OCI-LY7 (cell line): Measurements from ENCODE around the gene AUTS2. TPM values are rescaled to one million over a fixed set of nuclear protein-coding genes. Genes with fewer than 3 reads are reported as not detected.

Source experiments
- BruUV-seq: library from RNA; stranded (reverse); fragments of 400-500 nt; replicated peaks from 2 replicates; lab custom pipeline; 2021; lab: Mats Ljungman, UMichigan
- CTCF ChIA-PET: fragments of 300-600 bp; sonication (Branson Sonifier 250); formaldehyde crosslinking; loops from one replicate; lab custom pipeline; 2022; ENCODE audit warnings: antibody characterized with exemption; ENCODE audit not compliant: unreplicated experiment; lab: Charles Lee
- POLR2A ChIA-PET: fragments of 300-600 bp; sonication (Branson Sonifier 250); formaldehyde crosslinking; loops from one replicate; lab custom pipeline; 2022; ENCODE audit warnings: antibody characterized with exemption; lab: Charles Lee
- DNase-seq: peaks from one replicate; pipeline ENCODE4 v3.0.0-alpha.2; 2015; ENCODE audit warnings: low spot score
- H2AFZ ChIP-seq: fragments of 200-600 bp; sonication (generic), shearing (Covaris generic); 2 replicates; pipeline ENCODE4 v1.6.1; 2014; ENCODE audit warnings: mild to moderate bottlenecking, antibody characterized with exemption, low read length, moderate library complexity
- H3K27ac ChIP-seq: fragments of 200-600 bp; sonication (generic); 2 replicates; pipeline ENCODE4 v1.5.1; 2014; ENCODE audit warnings: mixed run types, low read depth, mild to moderate bottlenecking, moderate library complexity, low read length, inconsistent platforms; ENCODE audit not compliant: poor library complexity, severe bottlenecking
- H3K36me3 ChIP-seq: fragments of 200-600 bp; sonication (generic); 2 replicates; pipeline ENCODE4 v1.6.1; 2014; ENCODE audit warnings: mild to moderate bottlenecking, antibody characterized with exemption, low read length, moderate library complexity, mixed read lengths; ENCODE audit not compliant: insufficient read depth
- H3K4me1 ChIP-seq: fragments of 200-600 bp; sonication (generic); 2 replicates; pipeline ENCODE4 v1.5.1; 2014; ENCODE audit warnings: mild to moderate bottlenecking, low read length; ENCODE audit not compliant: insufficient read depth, poor library complexity, severe bottlenecking
- H3K4me2 ChIP-seq: fragments of 200-600 bp; sonication (generic); 2 replicates; pipeline ENCODE4 v1.6.1; 2014; ENCODE audit warnings: mild to moderate bottlenecking, low read length
- H3K4me3 ChIP-seq: fragments of 200-600 bp; sonication (generic); 2 replicates; pipeline ENCODE4 v1.5.1; 2014; ENCODE audit warnings: mild to moderate bottlenecking, low read depth, low read length; ENCODE audit not compliant: poor library complexity, severe bottlenecking
- H3K79me2 ChIP-seq: fragments of 200-600 bp; sonication (generic); 2 replicates; pipeline ENCODE4 v1.6.1; 2016; ENCODE audit warnings: low read depth, mild to moderate bottlenecking, low read length, moderate library complexity, mixed read lengths; ENCODE audit not compliant: insufficient read depth
- H3K9me2 ChIP-seq: fragments of 200-600 bp; sonication (generic); 2 replicates; pipeline ENCODE4 v1.6.1; 2016; ENCODE audit warnings: mild to moderate bottlenecking, low read length, mixed read lengths; ENCODE audit not compliant: insufficient read depth
- H3K9me3 ChIP-seq: fragments of 200-600 bp; sonication (generic); 2 replicates; pipeline ENCODE4 v1.6.1; 2014; ENCODE audit warnings: mild to moderate bottlenecking, mixed run types, low read length, mixed read lengths
- H4K20me1 ChIP-seq: fragments of 200-600 bp; sonication (generic); 2 replicates; pipeline ENCODE4 v1.6.1; 2014; ENCODE audit warnings: mild to moderate bottlenecking, antibody characterized with exemption, low read length, moderate library complexity, mixed read lengths; ENCODE audit not compliant: insufficient read depth
- EZH2phosphoT487 ChIP-seq: fragments of 200-600 bp; sonication (generic); IDR thresholded peaks from 2 replicates; pipeline ENCODE4 v1.6.1; 2018; ENCODE audit warnings: low read depth, borderline replicate concordance, mild to moderate bottlenecking, mixed run types, antibody characterized with exemption, low read length, moderate library complexity, mixed read lengths
- intact Hi-C: fragments of 100-400 bp; cut with micrococcal nuclease; formaldehyde crosslinking; loops from one replicate; pipeline ENCODE4 v1.10.0; 2022; ENCODE audit not compliant: unreplicated experiment
- total RNA-seq, 2 experiments: library from RNA; depleted of rRNA in 1 of 2; stranded (reverse); fragments of >200 nt in 1 of 2; shearing (Covaris generic) in 1 of 2; gene quantifications; 2 replicates each; pipeline ENCODE4 v1.2.3, GENCODE V29; 2014 to 2022
- TF ChIP-seq, protein P1 (sequence below): fragments of 200-600 bp; sonication (generic); conservative IDR thresholded peaks from 2 replicates; pipeline ENCODE4 v1.5.1; 2014; ENCODE audit warnings: mild to moderate bottlenecking, antibody characterized with exemption, low read length, moderate library complexity, mixed read lengths

Gene AUTS2
- total RNA-seq, 2 experiments from 2014 or later = 37.9 to 78.5 TPM

DNA sequence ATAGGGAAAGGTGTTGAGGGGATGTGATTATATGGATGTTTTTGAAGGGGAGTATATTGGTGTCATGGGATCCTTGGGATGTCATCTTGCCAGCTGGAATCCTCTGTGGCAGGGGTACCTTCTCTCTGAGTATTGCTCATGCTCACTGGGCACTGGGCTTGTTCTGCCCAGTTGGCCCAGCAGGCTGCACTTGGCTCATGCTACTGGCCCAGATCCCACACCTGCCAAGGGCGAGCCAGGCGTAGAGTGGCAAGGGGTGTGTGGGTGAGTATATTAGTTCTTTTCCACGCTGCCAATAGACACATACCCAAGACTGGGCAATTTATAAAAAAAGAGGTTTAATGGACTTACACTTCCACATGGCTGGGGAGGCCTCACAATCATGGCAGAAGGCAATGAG, 311.9 kb downstream of the AUTS2 start:
- Histone ChIP-seq H3K4me1 (peaks cover 9% of the 10 kb centered on the region), H3K79me2 (no peaks in the 10 kb centered on the region; the same call in 1 of the 2 replicates), H3K36me3 (peaks cover 19% of the 10 kb centered on the region), H3K9me2 (no peaks in the 10 kb centered on the region), H4K20me1 (no peaks in the 10 kb centered on the region), H3K9me3 (peaks cover 15% of the 10 kb centered on the region), H3K27ac (no peak overlapping the region), H2AFZ (no peak overlapping the region), H3K4me2 (no peak overlapping the region), H3K4me3 (no peak overlapping the region)
- POLR2A ChIA-PET = interaction anchor here (1.0 kb wide), 1 partner anchor 14 kb away, joined by 3 read pairs; no protein-coding TSS in a partner anchor
- TF ChIP-seq, protein P1, sequence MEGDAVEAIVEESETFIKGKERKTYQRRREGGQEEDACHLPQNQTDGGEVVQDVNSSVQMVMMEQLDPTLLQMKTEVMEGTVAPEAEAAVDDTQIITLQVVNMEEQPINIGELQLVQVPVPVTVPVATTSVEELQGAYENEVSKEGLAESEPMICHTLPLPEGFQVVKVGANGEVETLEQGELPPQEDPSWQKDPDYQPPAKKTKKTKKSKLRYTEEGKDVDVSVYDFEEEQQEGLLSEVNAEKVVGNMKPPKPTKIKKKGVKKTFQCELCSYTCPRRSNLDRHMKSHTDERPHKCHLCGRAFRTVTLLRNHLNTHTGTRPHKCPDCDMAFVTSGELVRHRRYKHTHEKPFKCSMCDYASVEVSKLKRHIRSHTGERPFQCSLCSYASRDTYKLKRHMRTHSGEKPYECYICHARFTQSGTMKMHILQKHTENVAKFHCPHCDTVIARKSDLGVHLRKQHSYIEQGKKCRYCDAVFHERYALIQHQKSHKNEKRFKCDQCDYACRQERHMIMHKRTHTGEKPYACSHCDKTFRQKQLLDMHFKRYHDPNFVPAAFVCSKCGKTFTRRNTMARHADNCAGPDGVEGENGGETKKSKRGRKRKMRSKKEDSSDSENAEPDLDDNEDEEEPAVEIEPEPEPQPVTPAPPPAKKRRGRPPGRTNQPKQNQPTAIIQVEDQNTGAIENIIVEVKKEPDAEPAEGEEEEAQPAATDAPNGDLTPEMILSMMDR = no peak
- TF ChIP-seq EZH2phosphoT487 = no peak
- BruUV-seq = no TSS peak
- CTCF ChIA-PET = no interaction called here
- intact Hi-C loops = no loop called here
- DNase-seq = no peak

DNA sequence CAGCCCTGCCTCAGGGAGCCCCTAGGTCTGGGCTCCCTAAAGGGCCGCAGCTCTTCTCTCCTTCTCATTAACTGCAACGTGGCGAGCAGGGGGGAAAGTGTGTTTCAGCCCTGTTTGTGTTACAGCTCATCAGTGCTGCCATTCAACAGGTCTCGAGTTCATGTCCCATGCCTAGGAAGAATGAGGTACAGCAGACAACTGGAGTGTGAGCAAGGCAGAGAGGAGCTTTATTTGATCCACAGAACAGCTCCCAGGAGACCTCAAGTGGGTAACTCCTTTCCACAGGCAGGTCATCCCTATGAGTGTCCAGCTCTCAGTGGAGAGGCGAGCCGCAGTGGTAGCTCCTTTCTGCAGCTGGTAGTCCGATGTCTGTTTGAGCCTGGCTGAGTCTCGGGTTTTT, 313.1 kb downstream of the AUTS2 start:
- CTCF ChIA-PET = no interaction called here
- Histone ChIP-seq H3K27ac (no peak overlapping the region), H3K4me2 (no peak overlapping the region), H3K79me2 (no peaks in the 10 kb centered on the region; the same call in 1 of the 2 replicates), H4K20me1 (no peaks in the 10 kb centered on the region), H3K4me3 (no peak overlapping the region), H3K9me3 (peaks cover 15% of the 10 kb centered on the region), H3K4me1 (peaks cover 4% of the 10 kb centered on the region), H2AFZ (no peak overlapping the region), H3K9me2 (no peaks in the 10 kb centered on the region), H3K36me3 (peaks cover 19% of the 10 kb centered on the region)
- BruUV-seq = no TSS peak
- TF ChIP-seq, protein P1 = no peak
- TF ChIP-seq EZH2phosphoT487 = no peak
- intact Hi-C loops = no loop called here
- POLR2A ChIA-PET = no interaction called here
- peak; percentile 31 for DNase-seq

DNA sequence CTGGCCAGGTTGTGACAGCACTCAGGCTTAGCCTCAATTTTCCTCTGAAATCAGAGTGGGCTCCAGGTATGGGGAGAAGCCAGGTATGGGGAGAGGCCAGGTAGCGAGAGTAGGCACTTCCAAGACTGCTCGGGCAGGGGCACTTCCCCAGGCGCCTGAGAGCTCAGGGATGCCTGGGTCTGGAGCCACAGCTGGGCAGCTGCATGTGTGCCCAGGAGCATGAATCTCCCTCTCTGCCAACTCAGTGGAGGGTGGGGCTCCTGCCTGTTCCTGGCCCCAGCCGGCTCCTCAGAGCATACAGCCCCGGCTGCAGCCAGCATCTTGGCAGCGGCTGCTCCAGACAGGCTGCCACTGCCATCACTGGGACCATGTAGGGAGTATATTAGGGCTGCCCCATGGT, 313.9 kb downstream of the AUTS2 start:
- Histone ChIP-seq H3K4me2 (no peak overlapping the region), H3K9me3 (peaks cover 15% of the 10 kb centered on the region), H2AFZ (no peak overlapping the region), H3K36me3 (peaks cover 19% of the 10 kb centered on the region), H3K9me2 (no peaks in the 10 kb centered on the region), H4K20me1 (no peaks in the 10 kb centered on the region), H3K27ac (no peak overlapping the region), H3K4me3 (no peak overlapping the region), H3K4me1 (no peaks in the 10 kb centered on the region), H3K79me2 (no peaks in the 10 kb centered on the region; the same call in 1 of the 2 replicates)
- CTCF ChIA-PET = no interaction called here
- intact Hi-C loops = no loop called here
- DNase-seq = no peak
- no TSS peak for BruUV-seq
- TF ChIP-seq, protein P1 = no peak
- TF ChIP-seq EZH2phosphoT487 = no peak
- POLR2A ChIA-PET = interaction anchor here (1.8 kb wide), 1 partner anchor 9 kb away, joined by 5 read pairs; no protein-coding TSS in a partner anchor
